ENCODE data around the gene LMO7. TPM values are rescaled to one million over a fixed set of nuclear protein-coding genes. Genes with fewer than 3 reads are reported as not detected.
A peak's percentile ranks its signal among the peaks of the same experiment; 100 is the strongest.

Gene LMO7
- total RNA-seq, 2 experiments from 2014 or later = 22.0 to 23.4 TPM

- no peaks in the 10 kb centered on the region for H3K36me3 Mint-ChIP-seq
- DNase-seq (no peak), ATAC-seq (ENCODE audit: low read depth) (no peak)
- H3K4me3 Mint-ChIP-seq = no peak overlapping the region
- POLR2A ChIA-PET = no interaction called here
- no peaks in the 10 kb centered on the region for H3K4me1 Mint-ChIP-seq
- H3K27me3 Mint-ChIP-seq = no peaks in the 10 kb centered on the region
- H3K9me3 Mint-ChIP-seq = peaks cover 9% of the 10 kb centered on the region
- H3K27ac Mint-ChIP-seq = no peak overlapping the region
These were observed 108.0 kb downstream of the LMO7 start for GRCh38 chr13:75744127-75744526.

GRCh38 chr13:75745387-75745786, 109.3 kb downstream of the LMO7 start:
- H3K27me3 Mint-ChIP-seq = no peaks in the 10 kb centered on the region
- H3K9me3 Mint-ChIP-seq = peaks cover 9% of the 10 kb centered on the region
- no peak for DNase-seq
- no peaks in the 10 kb centered on the region for H3K36me3 Mint-ChIP-seq
- H3K27ac Mint-ChIP-seq = no peak overlapping the region
- no peak overlapping the region for H3K4me3 Mint-ChIP-seq
- POLR2A ChIA-PET = no interaction called here
- ATAC-seq (ENCODE audit: low read depth) = no peak
- H3K4me1 Mint-ChIP-seq = no peaks in the 10 kb centered on the region

- H3K4me3 Mint-ChIP-seq = no peak overlapping the region
- POLR2A ChIA-PET = no interaction called here
- no peaks in the 10 kb centered on the region for H3K27me3 Mint-ChIP-seq
- DNase-seq (no peak), ATAC-seq (ENCODE audit: low read depth) (no peak)
- H3K9me3 Mint-ChIP-seq = peaks cover 9% of the 10 kb centered on the region
- H3K4me1 Mint-ChIP-seq = no peaks in the 10 kb centered on the region
- no peak overlapping the region for H3K27ac Mint-ChIP-seq
- peaks cover 4% of the 10 kb centered on the region for H3K36me3 Mint-ChIP-seq
These were observed 112.7 kb downstream of the LMO7 start for GRCh38 chr13:75748874-75749273.

GRCh38 chr13:75749407-75749806, 113.3 kb downstream of the LMO7 start:
- POLR2A ChIA-PET = no interaction called here
- ATAC-seq (ENCODE audit: low read depth) = no peak
- DNase-seq = no peak

GRCh38 chr13:75751350-75751749, 115.2 kb downstream of the LMO7 start:
- DNase-seq (no peak), ATAC-seq (ENCODE audit: low read depth) (no peak)
- peaks cover 10% of the 10 kb centered on the region for H3K36me3 Mint-ChIP-seq
- H3K9me3 Mint-ChIP-seq = peaks cover 14% of the 10 kb centered on the region
- POLR2A ChIA-PET = interaction anchor here (0.7 kb wide), 1 partner anchor 9 kb away, joined by 3 read pairs; no protein-coding TSS in a partner anchor
- no peaks in the 10 kb centered on the region for H3K27me3 Mint-ChIP-seq
- no peak overlapping the region for H3K27ac Mint-ChIP-seq
- H3K4me1 Mint-ChIP-seq = peaks cover 9% of the 10 kb centered on the region
- no peak overlapping the region for H3K4me3 Mint-ChIP-seq

More at GRCh38 chr13:75749407-75749806, 113.3 kb downstream of the LMO7 start:
- H3K36me3 Mint-ChIP-seq = peaks cover 7% of the 10 kb centered on the region
- no peak overlapping the region for H3K27ac Mint-ChIP-seq
- peaks cover 2% of the 10 kb centered on the region for H3K4me1 Mint-ChIP-seq
- H3K9me3 Mint-ChIP-seq = peaks cover 13% of the 10 kb centered on the region
- H3K4me3 Mint-ChIP-seq = no peak overlapping the region
- H3K27me3 Mint-ChIP-seq = no peaks in the 10 kb centered on the region

- DNase-seq (no peak), ATAC-seq (ENCODE audit: low read depth) (no peak)
- no peak overlapping the region for H3K27ac Mint-ChIP-seq
- POLR2A ChIA-PET = no interaction called here
- no peak overlapping the region for H3K4me3 Mint-ChIP-seq
- H3K36me3 Mint-ChIP-seq = peaks cover 10% of the 10 kb centered on the region
- no peaks in the 10 kb centered on the region for H3K27me3 Mint-ChIP-seq
- peaks cover 14% of the 10 kb centered on the region for H3K9me3 Mint-ChIP-seq
- H3K4me1 Mint-ChIP-seq = peaks cover 21% of the 10 kb centered on the region
These were observed 116.7 kb downstream of the LMO7 start for GRCh38 chr13:75752826-75753225.

GRCh38 chr13:75754936-75755335, 118.8 kb downstream of the LMO7 start:
- Mint-ChIP-seq H3K36me3 (peaks cover 12% of the 10 kb centered on the region), H3K9me3 (peaks cover 14% of the 10 kb centered on the region), H3K4me1 (peaks cover 28% of the 10 kb centered on the region), H3K27ac (no peak overlapping the region), H3K27me3 (no peaks in the 10 kb centered on the region), H3K4me3 (no peak overlapping the region)
- ATAC-seq (ENCODE audit: low read depth) (no peak), DNase-seq (no peak)
- POLR2A ChIA-PET = no interaction called here

GRCh38 chr13:75757336-75757735, 121.2 kb downstream of the LMO7 start:
- Mint-ChIP-seq H3K4me3 (no peak overlapping the region), H3K27ac (no peak overlapping the region), H3K36me3 (peaks cover 12% of the 10 kb centered on the region), H3K4me1 (peaks cover 39% of the 10 kb centered on the region), H3K9me3 (peaks cover 14% of the 10 kb centered on the region), H3K27me3 (no peaks in the 10 kb centered on the region)
- POLR2A ChIA-PET = no interaction called here
- no peak for ATAC-seq (ENCODE audit: low read depth)
- no peak for DNase-seq

GRCh38 chr13:75759531-75759930, 123.4 kb downstream of the LMO7 start:
- Mint-ChIP-seq H3K27ac (no peak overlapping the region), H3K9me3 (peaks cover 3% of the 10 kb centered on the region), H3K4me3 (no peak overlapping the region), H3K4me1 (peaks cover 56% of the 10 kb centered on the region), H3K27me3 (no peaks in the 10 kb centered on the region), H3K36me3 (peaks cover 11% of the 10 kb centered on the region)
- DNase-seq (no peak), ATAC-seq (ENCODE audit: low read depth) (no peak)
- POLR2A ChIA-PET = no interaction called here

- peak; percentile 30 for DNase-seq
- Mint-ChIP-seq H3K27ac (peak overlapping the region; percentile 96), H3K9me3 (peaks cover under 1% of the 10 kb centered on the region), H3K36me3 (peaks cover 11% of the 10 kb centered on the region), H3K4me1 (peaks cover 57% of the 10 kb centered on the region), H3K4me3 (peak overlapping the region; percentile 85), H3K27me3 (no peaks in the 10 kb centered on the region)
- POLR2A ChIA-PET = interaction anchor here (1.2 to 1.7 kb wide), 2 partner anchors 9 to 43 kb away, joined by 3 to 9 read pairs; no protein-coding TSS in a partner anchor
- peak; percentile 72 for ATAC-seq (ENCODE audit: low read depth)
These were observed 124.2 kb downstream of the LMO7 start for GRCh38 chr13:75760131-75761021.

GRCh38 chr13:75761369-75761768, 125.2 kb downstream of the LMO7 start:
- peak overlapping the region; percentile 85 for H3K4me3 Mint-ChIP-seq
- ATAC-seq (ENCODE audit: low read depth) (peak; percentile 43), DNase-seq (no peak)
- H3K27me3 Mint-ChIP-seq = no peaks in the 10 kb centered on the region
- peaks cover 20% of the 10 kb centered on the region for H3K36me3 Mint-ChIP-seq
- H3K27ac Mint-ChIP-seq = peak overlapping the region; percentile 96
- peaks cover 3% of the 10 kb centered on the region for H3K9me3 Mint-ChIP-seq
- peaks cover 60% of the 10 kb centered on the region for H3K4me1 Mint-ChIP-seq
- POLR2A ChIA-PET = interaction anchor here (0.7 to 1.7 kb wide), 3 partner anchors 39 to 1230 kb away, joined by 3 to 9 read pairs (median 3); partner anchors contain the start of gene CLN5

- DNase-seq = peak; percentile 30
- Mint-ChIP-seq H3K36me3 (peaks cover 24% of the 10 kb centered on the region), H3K27ac (peak overlapping the region; percentile 96), H3K4me3 (peak overlapping the region; percentile 85), H3K9me3 (peaks cover 3% of the 10 kb centered on the region), H3K4me1 (peaks cover 59% of the 10 kb centered on the region), H3K27me3 (no peaks in the 10 kb centered on the region)
- ATAC-seq (ENCODE audit: low read depth) = peak; percentile 74
- POLR2A ChIA-PET = interaction anchor here (1.0 to 1.1 kb wide), 2 partner anchors 38 to 435 kb away, joined by 3 read pairs; no protein-coding TSS in a partner anchor
These were observed 126.2 kb downstream of the LMO7 start for GRCh38 chr13:75762076-75762937.

GRCh38 chr13:75762955-75763354, 126.8 kb downstream of the LMO7 start:
- Mint-ChIP-seq H3K4me1 (peaks cover 53% of the 10 kb centered on the region), H3K27me3 (no peaks in the 10 kb centered on the region), H3K27ac (peak overlapping the region; percentile 96), H3K9me3 (peaks cover 3% of the 10 kb centered on the region), H3K4me3 (peak overlapping the region; percentile 85), H3K36me3 (peaks cover 24% of the 10 kb centered on the region)
- DNase-seq (no peak), ATAC-seq (ENCODE audit: low read depth) (no peak)
- POLR2A ChIA-PET = interaction anchor here (1.0 kb wide), 1 partner anchor 436 kb away, joined by 3 read pairs; no protein-coding TSS in a partner anchor
